Measurements from ENCODE around the gene ENTR1. TPM values are rescaled to one million over a fixed set of nuclear protein-coding genes. Genes with fewer than 3 reads are reported as not detected.
"Not testable (repeated sequence)": the region's sequence is repeated elsewhere in the genome, so short reads cannot be mapped to it uniquely, and the experiment has no call there.

The ENTR1 gene
- polyA plus RNA-seq, 5 donors = 46.6 to 60.8 (median 52.5) TPM

DNA sequence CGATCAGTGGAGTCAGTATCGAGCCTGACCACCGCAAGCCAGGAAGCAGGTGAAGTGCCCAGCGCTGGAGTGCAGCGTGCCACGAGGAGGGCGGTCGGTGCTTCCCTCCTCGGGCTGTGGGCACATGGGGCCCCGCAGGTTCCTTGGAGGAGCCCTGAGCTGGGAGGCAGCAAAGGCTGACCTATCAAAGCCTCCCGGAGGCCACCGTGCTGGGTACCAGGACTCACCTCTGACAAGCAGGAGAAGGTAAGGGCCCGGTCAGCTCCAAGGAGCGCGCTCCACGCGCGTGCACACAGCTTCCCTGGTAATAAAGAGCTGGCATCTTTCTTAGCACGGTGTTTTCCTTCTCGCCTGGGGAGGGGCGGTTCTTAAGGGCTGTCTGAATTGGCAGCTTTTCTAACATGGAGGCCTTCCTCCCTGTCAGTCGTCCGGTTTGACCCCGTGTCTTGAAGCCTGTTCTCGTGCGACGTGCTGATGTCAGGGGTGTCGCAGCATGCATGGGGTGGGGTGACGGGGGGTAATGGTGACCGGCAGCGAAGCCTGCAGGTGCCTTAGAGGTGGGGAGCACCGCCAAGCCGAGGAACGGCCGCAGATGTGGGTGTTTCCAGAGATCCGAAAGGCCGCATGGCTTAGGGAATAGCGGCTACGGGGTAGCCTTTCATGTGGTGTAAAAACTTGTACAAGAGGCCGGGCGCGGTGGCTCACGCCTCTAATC lies 13.2 kb upstream of the ENTR1 start:
- DNase-seq = no peak

DNA sequence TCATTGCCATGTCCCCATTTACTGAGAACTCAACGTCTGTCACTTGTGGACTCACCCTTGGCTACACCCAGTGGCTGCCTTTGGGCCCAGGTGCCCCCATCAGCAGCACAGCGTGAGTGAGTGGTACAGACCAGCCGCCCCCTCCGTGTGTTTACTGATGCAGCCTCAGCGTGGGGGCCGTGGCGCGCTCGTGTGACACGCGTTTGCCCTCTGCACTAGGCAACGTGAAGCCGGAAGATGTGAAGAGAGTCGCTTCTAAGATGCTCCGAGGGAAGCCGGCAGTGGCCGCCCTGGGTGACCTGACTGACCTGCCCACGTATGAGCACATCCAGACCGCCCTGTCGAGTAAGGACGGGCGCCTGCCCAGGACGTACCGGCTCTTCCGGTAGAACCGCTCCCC lies 12.5 kb upstream of the ENTR1 start:
- DNase-seq = no peak

DNA sequence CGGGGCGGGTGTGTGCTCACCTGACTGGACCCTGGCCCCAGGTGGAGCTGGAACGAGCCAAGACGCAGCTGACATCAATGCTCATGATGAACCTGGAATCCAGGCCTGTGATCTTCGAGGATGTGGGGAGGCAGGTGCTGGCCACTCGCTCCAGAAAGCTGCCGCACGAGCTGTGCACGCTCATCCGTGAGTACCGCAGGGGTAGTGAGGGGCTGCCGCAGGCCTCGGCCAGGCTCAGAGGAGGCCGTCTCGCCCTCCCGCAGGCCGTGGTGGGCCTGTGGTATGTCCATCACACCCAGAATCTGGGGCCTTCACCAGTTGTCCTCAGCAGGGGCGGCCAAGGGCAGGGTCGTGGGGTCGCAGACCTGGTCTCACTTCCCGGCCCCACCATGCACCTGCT lies 11.4 kb upstream of the ENTR1 start:
- no peak for DNase-seq

DNA sequence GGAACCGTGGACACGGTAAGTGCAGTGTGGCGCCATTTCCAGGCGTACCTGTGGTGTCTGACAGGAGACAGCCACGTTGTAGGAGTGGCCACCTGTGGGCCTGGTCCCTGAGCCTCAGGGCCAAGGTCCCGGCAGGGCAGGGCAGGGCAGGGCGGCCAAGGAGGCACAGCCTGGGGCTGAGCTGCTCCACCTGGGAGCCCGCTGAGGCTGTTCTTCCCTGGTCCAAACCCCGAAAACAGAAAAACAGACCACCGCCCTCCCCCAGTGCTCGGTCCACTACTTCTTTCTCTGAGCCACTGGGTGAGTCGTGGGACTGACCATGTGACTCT lies 8.6 kb upstream of the ENTR1 start:
- no peak for DNase-seq

DNA sequence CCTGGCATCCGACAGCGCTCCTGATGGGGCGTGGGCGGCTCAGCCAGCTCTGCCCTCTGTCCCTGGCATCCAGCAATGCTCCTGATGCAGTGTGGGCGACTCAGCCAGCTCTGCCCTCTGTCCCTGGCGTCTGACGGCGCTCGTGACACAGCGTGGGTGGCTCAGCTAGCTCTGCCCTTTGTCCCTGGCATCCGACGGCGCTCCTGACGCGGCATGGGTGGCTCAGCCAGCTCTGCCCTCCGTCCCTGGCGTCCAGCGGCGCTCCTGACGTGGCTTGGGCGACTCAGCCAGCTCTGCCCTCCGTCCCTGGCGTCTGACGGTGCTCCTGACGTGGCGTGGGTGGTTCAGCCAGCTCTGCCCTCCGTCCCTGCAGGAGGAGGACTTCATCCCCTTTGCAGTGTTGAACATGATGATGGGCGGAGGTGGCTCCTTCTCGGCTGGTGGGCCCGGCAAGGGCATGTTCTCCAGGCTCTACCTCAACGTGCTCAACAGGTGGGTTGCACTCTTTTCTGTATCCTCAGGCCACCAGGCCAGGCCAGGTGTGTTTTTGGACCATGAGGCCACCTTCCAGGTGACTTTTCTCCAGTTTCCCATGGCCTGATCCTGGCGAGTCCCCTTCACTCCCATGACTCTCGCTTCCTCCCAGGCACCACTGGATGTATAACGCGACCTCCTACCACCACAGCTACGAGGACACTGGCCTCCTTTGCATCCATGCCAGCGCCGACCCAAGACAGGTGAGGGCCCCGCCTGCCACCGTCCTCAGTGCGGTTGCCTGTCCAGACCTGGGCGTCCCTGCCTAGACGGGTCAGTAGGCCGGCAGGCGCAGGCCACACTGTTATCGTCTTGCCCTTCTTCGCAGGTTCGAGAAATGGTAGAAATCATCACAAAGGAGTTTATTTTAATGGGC lies 8.0 kb upstream of the ENTR1 start:
- DNase-seq = no peak

DNA sequence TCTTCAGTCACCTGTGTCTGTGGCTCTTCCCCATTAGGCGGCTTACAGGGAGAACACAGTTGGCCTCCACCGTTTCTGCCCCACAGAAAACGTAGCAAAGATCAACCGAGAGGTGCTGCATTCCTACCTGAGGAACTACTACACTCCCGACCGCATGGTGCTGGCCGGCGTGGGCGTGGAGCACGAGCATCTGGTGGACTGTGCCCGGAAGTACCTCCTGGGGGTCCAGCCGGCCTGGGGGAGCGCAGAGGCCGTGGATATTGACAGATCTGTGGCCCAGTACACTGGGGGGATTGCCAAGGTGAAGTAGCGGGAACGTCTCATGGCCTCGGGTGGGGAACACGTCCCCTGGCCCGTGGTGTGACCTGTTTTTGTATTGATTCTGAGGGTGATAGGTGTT lies 6.5 kb upstream of the ENTR1 start:
- DNase-seq = no peak

DNA sequence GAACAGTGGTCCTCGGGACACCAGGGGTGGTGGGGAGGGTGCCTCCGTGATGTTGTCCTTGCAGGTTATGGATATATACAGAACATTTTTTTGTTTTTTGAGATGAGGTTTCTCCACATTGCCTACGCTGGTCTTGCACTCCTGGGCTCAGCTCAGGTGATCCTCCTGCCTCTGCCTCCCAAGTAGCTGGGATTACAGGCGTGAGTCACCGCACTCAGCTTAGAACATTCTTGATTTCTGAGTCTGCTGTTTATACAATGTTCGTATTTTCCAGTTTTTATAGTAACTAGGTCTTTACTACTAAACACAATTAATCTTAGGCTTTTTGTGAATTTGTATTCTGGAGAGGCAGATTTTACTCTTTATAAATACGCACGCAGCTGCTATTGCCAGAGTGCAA lies 6.0 kb upstream of the ENTR1 start:
- no peak for DNase-seq

DNA sequence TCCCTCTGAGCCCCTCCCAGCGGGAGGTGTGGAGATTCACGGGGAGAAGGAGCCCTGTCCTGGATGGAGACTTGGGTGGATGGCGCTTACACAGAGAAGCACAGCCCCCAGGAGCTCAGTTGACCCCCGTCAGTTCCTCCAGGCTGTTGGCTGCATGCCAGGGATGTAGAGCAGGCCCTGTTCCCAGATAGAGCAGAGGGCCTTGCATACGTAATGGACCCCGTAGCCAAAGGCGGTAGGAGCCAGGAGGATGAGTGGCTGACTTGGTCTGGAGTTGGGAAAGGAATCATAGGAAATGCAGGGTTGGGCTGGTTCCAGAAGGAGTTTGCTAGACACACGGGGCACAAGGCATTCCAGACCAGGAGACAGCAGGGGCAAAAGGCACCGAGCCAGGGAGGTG lies 2.5 kb upstream of the ENTR1 start:
- no peak for DNase-seq

DNA sequence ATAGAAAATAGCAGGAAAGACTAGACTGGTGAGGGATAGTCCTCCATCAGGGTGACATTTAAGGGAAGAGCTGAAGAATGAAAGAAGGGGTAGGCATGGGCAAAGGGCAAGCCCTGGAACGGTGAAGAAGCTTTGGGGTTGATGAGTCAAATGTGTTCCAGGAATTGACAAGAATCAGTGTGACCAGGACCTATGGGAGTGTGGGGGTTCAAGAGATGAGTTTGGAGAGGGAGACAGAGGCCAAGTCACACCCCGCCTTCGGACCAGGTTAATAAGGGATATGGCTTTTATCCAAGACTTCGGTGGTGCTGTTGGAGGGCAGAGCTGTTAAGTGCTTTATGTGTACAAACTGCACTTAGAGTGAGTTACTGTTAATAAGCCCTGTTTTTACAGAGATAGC lies 964 bp upstream of the ENTR1 start:
- no peak for DNase-seq

DNA sequence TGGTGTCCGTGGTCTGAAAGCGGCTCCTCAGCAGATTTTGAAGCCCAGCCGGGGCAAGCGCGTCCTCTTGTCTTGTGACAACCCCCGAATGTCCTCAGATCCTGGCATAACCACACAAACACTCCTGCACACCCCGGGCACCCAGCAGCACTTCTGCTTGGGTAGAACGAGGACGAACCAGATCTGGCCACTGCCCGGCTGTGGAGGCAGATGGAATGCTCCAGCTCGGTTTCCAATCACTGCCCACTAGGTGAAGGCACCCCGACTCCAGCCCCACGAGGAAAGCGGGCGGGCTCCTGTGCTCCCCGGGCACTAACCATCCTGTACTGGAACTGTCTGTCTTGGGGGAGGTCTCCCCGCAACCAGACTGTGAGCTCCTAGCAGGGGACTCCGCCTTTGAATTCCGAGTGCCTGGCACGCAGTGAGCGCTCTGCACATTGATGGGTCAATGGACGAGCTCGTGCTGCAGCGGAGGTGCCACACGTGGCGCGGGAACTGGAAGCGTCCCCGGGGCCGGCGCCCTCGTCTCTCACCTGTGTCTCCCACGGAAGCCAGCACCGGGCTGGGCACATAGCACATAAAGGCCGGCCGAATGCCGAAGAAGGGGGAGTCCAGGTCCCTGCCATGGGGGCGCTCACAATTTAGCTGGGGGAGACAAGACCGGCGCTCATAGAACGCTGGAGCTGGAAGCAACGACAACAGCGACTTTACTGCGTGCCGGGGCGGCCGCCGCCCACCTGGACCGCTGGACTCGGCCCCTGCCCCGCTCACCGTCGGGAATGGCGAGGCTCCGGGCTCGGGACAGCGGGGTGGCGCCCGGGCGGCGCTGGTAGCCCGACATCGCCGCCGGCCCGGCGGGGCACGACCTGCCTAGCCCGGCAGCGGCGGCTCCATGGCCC lies 608 bp downstream of the ENTR1 start:
- peak in 1 of 2 donors; percentile 12 for DNase-seq

DNA sequence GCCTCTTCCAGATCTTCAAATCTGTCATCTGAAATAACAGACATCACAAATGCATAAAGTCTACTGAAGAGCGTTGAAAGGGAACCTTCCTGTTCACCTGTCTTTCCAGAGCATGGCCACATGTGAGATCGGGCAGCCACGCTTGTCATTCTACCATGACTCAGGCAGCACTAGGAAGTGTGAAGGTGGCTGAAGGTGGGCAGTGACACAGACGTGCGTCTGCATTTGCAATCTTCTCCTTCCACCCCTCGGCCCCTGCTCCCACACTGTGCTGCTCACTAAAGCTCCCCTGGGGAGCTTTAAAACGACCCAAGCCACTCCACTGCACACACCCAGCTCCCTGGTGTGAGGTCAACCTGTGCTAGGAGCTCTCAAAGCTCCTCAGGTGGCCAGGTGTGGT lies 2.5 kb downstream of the ENTR1 start:
- DNase-seq = no peak

DNA sequence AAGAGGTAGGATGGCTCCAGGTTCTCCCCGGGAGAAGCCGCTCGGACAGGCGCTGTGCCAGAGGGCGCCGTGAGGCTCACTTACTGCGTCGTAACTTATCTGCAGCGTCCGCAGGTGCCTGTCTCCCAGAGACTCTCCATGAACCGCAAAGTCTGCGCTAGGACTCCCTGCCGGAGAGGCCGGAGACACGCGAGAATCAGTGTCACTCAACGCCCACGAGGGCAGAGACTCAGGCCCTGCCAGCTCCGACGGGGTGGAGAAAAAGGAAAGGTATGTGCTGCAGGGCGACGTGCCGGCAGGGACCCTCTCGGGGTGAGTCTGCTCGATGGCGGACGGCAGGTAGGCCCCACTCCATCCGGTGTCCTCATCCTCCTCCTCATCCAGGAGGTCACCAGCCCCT lies 3.4 kb downstream of the ENTR1 start:
- DNase-seq = not testable (repeated sequence)

DNA sequence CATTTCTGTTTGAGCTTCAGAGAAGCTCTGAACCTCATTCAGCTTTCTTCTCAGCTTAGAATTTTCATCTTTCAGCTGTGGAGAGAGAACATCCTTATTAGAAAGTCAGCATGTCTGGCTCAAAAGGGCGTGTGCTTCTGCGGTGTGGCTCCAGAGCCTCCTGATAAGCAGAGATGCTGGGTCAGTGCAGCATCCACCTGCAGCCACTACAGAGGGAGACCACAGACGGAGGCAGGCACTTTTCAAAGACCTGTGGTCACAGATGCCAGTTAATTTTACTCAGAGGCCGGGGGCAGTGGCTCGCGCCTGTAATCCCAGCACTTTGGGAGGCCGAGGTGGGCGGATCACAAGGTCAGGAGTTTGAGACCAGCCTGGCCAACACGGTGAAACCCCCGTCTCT lies 4.5 kb downstream of the ENTR1 start:
- DNase-seq = not testable (repeated sequence)

DNA sequence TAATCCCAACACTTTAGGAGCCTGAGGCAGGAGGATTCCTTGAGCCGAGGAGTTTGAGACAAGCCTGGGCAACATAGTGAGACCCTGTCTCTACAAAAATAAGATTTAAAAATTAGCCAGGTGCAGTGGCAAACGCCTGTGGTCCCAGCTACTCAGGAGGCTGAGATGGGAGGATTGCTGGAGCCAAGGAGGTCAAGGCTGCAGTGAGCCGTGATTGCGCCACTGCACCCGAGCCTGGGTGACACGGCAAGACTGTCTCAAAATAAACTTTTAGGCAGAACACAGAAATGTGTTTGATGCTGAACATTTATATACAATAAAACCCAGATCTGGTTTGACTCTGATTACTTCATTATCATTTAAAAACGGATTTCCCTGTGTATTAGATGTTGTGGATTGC lies 4.9 kb downstream of the ENTR1 start:
- no peak for DNase-seq

DNA sequence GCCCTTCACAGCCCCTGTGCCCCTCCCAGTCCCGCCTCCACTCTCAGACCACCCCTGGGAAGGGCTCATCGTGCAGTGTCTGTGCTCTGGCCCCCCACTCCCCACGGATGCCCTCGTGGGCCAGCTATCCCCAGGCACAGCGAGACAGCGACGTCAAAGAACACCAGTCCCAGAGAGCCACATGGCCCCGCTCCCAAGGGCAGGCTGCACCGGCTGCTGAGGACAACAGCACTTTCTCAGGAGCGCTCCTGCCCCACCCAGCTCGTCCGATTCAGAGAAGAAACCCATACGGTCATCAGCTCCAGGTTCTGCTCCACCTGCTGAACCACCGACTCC lies 5.6 kb downstream of the ENTR1 start:
- no peak for DNase-seq

DNA sequence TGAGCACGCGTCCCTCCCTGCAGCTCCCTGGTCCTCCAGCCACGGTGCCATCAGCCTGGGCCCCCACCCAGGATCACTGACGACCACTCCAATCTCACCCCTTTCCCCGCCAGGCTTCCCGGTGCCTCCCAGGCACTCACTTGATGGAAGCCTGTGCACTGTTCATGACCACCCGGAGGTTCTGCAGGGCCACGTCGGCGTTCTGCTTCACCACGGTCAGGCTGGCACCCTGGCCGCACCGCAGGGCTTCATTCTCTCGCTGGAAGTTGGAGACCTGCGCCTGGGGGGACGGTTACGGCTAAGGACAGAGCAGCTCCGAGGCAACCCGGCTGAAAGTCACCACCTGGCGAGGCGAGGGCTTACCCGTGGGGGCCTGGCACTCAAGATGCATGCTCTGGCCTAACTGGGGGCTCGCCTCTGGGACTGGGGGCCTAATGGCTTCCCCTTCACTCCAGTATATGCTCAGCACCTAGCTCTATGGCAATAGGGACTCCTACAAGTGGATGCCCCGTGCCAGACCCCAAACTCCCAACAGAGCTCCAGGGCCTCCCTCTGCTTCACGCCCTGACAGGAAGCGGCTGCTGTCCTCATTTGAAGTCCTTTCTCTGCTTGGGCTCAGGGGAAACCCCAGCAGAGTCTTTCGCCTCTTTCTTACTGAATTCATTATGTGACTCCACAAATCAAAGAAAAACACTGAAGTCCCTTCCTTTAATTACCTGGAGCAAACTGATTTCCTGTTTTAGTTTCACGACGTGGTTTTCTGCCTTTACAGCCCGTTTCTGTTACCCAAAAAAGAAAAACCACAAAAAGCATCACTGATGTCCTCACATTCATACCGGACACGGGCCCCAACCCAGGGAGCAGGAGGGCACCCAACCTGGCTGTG lies 6.3 kb downstream of the ENTR1 start:
- DNase-seq = no peak

DNA sequence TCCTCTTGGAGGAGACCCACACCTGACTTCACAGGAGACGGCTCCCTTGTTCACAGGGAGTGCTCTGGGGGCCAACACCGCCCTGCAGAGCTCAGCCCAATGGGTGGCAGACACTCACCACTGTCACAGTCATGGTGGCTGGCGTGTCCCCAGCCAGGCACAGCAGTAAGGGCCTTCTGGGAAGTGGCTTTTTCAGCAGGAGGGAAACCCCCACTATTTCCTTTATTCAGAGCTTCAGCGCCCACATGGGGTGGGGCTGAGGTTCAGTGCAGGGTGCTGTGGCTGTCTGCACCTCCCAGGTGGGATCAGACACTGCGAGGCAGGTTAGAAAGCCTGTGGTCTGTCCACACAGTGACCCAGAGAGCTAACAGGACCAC lies 6.9 kb downstream of the ENTR1 start:
- DNase-seq = no peak

DNA sequence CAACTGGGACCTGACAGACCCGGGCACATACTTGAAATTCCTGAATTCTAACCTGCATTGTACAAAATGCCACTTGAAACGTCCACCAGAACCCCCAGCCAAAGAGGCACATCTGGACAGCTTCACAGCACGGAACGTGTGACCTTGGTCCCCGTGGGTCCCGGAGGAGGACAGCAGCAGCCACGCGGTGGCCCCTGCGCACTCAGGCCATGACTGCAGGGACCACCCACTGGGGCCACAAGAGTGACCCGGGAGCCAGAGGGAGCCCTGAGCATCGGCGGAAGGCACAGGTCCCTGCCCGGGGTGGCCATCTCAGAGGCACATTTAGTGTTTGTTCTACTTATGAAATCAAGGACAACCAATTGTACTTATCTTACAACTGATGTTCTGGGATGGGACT lies 8.3 kb downstream of the ENTR1 start:
- DNase-seq = no peak

DNA sequence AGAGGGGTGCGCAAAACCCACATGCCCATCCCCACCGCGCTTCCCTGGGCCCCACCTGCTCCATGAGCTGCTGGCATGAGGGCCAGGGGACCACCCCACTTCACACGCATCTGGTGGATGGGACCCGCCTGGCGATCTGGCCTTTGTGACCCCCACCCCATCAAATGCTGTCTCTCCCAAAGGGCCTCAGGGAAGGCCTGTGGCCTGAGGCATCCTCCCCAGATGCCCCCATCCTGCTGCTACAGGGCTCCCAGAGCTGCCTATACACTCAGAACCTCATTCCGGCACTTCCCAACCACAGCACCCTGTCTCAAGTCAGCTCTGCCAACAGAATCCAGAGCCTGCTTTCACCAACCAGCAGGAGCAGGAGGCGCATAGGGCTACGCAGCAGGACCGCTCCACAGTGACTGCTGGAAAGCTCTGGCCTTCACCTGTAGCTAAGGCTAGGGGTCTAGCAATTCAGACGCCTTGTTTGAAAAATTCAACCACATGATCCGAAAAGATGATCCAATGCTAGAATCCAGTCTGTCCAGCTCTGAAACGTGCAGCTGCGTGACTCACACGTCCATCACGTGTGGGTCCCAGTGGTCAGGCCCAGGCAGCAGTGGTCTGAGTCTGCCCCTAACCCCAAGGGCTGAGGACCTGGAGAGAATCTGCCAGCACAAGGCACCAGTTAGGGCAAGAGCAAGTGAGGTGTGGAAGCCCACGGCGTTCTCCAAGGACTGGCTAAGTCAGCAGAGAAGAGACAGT lies 9.1 kb downstream of the ENTR1 start:
- no peak for DNase-seq

DNA sequence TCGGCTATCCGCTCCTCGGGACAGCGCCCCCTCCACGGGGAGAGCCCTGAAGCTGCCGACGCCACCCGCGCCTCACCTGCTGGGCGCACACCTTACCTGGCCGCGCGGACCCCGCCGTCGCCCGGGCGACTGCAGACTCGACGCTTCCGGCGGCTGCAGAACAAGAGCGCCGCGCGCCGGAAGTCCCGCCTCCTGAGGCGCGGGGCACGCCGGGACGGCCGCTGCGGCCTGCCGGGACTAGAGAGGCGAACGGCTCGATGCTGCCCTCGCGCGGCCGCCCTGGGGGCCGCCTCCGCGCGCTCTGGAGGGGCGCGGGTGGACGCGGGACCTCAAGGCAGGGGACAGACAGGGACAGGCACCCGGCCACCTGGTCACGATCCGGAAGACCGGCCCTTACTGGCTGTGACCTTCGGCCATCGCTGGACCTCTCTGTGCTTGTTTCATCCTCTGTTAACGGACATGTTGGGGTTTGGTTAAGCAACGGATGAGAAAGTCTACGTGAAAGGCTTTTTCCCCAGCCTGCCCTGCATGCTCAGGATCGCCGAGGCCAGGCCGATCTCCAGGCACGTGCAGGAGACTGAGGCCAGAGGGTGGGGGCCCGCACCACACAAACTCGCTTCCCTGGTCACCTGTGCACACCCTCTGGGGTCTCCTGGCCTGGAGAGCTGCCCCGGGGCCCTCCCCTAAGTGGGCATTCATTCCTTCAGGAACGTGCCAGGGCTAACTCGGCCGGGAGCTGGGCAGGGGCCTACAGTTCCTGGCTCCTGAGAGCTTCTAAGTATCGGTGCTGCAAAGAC lies 10.2 kb downstream of the ENTR1 start, which contains the start of gene SNAPC4:
SNAPC4 (minus strand) TSS at position 133 of the 797 bp plus-strand sequence. CDS start 1,742 bp downstream, outside the sequence.
- DNase-seq = peak; percentile 84 to 86
